IPS-18c (cell line): ENCODE measurements around the gene WIPF2.
A peak's percentile ranks its signal among the peaks of the same experiment; 100 is the strongest.
"Not testable (repeated sequence)": the region's sequence is repeated elsewhere in the genome, so short reads cannot be mapped to it uniquely, and the experiment has no call there.

Experiments
- H3K4me3 ChIP-seq: 2 replicates; pipeline ENCODE4 v1.7.0; 2013; ENCODE audit warnings: low read depth, mild to moderate bottlenecking, low read length, moderate library complexity; ENCODE audit not compliant: insufficient read depth
- H3K9me3 ChIP-seq: one replicate; pipeline ENCODE4 v1.6.1; 2013; ENCODE audit warnings: mild to moderate bottlenecking, low read length, moderate library complexity; ENCODE audit not compliant: control insufficient read depth, insufficient read depth

WIPF2 gene

GRCh38 chr17:40187238-40187637 is 31.9 kb upstream of the WIPF2 start:
- no peaks in the 10 kb centered on the region for H3K9me3 ChIP-seq
- no peak overlapping the region for H3K4me3 ChIP-seq

GRCh38 chr17:40188694-40189093 is 30.4 kb upstream of the WIPF2 start:
- H3K4me3 ChIP-seq, result no peak overlapping the region
- no peaks in the 10 kb centered on the region for H3K9me3 ChIP-seq

DNA sequence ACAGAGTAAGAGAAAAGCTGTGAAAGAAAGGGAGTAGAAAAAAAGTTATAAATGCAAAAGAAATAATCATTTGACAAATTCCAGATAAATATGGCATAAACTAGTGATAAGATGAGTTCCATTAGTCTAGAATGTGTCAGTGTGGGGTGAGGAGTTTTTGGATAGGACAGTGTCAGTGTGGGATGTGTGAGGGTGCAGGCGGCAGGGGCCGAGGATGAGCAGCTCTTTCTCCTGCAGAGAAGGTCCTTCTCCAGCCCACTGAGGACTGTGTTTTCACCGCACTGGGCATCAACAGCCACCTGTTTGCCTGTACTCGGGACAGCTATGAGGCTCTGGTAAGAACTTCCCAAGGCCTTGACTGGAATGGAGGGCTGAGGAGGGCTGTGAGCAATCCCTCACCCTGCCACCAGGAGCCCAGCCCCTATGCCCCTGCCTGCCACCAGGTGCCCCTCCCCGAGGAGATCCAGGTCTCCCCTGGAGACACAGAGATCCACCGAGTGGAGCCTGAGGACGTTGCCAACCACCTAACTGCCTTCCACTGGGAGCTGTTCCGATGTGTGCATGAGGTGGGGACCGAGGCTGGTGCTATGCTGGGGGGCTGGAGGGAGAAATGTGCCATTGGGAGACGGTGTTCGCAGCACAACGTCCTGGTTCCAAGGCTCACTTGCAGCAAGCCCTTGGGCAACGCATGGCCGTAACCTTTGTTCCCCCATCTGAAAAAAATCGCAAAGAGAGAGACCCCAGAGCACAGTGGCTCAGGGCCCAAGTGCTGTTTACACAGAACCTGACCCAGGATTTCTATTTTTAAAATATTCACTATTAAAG is 28.7 kb upstream of the WIPF2 start:
- Histone ChIP-seq H3K9me3 (no peaks in the 10 kb centered on the region), H3K4me3 (peak overlapping the region; percentile 61; the same call in 1 of the 2 replicates)

GRCh38 chr17:40191237-40192208 is 27.6 kb upstream of the WIPF2 start:
- Histone ChIP-seq H3K4me3 (peak overlapping the region; percentile 61), H3K9me3 (no peaks in the 10 kb centered on the region)

DNA sequence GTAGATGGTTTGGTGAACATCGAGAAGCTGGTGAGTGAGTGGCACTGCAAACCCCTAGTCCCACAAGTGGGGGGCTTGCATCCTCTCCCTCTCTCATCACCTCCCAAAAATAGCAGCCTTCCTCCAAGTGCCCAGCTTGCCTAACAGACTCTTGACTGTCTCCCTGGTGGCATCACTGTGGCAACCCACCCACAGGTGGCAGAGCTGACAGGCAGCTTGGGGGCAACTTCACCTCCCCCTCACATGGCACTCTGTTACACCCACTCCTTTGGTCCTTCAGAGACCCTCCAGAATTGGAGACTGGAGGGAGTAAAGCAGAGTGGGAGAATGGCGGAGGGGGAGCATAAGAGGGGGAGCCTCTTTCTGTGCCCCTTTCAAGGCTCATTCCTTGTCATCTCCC is 26.1 kb upstream of the WIPF2 start:
- H3K9me3 ChIP-seq, result no peaks in the 10 kb centered on the region

GRCh38 chr17:40194821-40195220 is 24.3 kb upstream of the WIPF2 start:
- H3K9me3 ChIP-seq, result no peaks in the 10 kb centered on the region

More for the DNA sequence above, 26.1 kb upstream of the WIPF2 start:
- no peak overlapping the region for H3K4me3 ChIP-seq

DNA sequence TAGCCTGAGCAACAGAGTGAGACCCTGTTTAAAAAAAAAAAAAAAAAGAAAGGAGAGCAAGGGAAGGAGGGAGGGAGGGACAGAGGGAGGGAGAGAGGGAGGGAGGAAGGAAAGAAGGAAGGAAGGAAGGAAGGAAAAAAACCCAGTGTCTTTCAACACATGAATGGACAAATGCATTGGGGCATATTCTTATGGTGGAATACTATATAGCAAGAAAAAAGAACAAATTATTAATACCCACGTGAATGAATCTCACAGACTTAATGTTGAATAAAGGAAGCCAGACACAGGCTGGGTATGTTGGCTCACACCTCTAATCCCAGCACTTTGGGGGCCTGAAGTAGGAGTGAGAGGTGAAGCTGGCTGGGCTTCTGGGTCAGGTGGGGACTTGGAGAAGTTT is 21.6 kb upstream of the WIPF2 start:
- Histone ChIP-seq H3K9me3 (no peaks in the 10 kb centered on the region), H3K4me3 (no peak overlapping the region)

More at GRCh38 chr17:40194821-40195220, 24.3 kb upstream of the WIPF2 start:
- H3K4me3 ChIP-seq, result no peak overlapping the region

- not testable (repeated sequence) for H3K4me3 ChIP-seq, H3K9me3 ChIP-seq
Measured at GRCh38 chr17:40197965-40198456, 21.1 kb upstream of the WIPF2 start.

DNA sequence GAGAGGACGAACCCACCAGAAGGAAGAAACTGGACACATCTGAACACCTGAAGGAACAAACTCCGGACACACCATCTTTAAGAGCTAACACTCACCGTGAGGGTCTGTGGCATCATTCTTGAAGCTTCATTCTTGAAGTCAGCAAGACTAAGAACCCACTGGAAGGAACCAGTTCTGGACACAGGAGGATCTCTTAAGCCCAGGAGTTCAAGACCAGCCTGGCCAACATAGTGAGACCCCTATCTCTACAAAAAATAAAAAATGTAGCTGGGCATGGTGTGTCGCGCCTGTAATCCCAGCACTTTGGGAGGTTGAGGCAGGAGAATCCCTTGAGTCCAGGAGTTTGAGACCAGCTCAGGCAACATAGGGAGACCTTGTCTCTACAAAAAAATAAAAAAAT is 20.5 kb upstream of the WIPF2 start:
- Histone ChIP-seq H3K4me3 (no peak overlapping the region), H3K9me3 (no peaks in the 10 kb centered on the region)

DNA sequence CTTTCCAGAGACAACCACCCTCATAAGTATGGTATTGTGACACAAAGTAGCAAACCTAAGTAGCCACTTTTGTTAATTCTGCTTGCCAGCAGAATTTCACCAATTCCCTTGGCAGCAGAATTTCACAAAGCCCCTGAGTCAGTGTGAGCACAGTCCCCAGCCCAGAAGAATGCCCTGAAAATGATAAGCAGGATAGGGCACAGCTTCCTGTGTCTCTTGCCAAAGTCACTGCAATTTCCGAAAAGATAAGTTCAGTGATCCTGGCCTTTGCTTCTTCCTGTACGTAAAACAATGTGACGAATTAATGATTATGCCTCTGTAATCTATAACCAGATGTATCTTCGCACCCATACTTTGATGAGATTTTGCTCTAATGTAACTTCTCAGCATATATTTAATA is 16.0 kb upstream of the WIPF2 start:
- Histone ChIP-seq H3K4me3 (no peak overlapping the region), H3K9me3 (no peaks in the 10 kb centered on the region)

GRCh38 chr17:40206193-40206592 is 12.9 kb upstream of the WIPF2 start:
- not testable (repeated sequence) for H3K4me3 ChIP-seq, H3K9me3 ChIP-seq

GRCh38 chr17:40209404-40210093 is 9.6 kb upstream of the WIPF2 start:
- Histone ChIP-seq H3K4me3 (no peak overlapping the region), H3K9me3 (no peaks in the 10 kb centered on the region)

GRCh38 chr17:40213914-40214313 is 5.2 kb upstream of the WIPF2 start:
- H3K9me3 ChIP-seq, H3K4me3 ChIP-seq: not testable (repeated sequence)

DNA sequence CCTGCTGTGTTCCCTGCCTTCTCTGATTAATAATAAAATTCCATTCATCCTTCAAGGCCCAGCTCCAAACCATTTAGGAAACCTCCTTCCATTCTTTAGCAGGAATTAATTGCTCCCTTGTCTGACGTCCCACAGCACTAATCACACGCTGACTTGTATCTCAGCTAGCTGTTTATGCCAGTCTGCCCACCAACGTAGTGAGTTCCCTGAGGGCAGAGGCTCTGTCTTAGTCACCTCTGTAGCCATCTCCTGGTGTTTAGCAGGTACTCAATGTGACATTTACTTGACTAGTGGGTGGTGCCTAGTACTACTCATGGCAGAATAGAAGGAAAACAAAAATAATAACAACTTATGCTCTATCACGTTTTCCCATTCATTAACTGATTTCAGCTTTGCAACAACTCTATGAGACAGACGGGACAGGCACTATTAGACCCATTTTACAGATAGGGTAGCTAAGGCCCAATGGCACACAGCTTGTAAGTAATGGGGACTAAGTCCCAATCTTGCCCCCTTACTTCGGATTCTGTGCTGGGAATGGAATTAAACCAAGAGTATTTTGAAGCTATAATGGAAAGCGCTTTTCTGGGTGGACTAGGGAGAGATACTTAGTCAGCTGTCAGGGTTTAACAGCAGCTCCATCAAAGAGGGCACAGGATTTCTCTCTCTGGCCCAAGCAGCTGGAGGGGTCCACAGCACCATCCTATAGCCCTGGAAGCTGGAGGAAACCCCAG is 931 bp upstream of the WIPF2 start:
- Histone ChIP-seq H3K4me3 (peak overlapping the region; percentile 53; the same call in 1 of the 2 replicates), H3K9me3 (no peaks in the 10 kb centered on the region)

- Histone ChIP-seq H3K4me3 (peak overlapping the region; percentile 56), H3K9me3 (no peaks in the 10 kb centered on the region)
Measured at GRCh38 chr17:40219594-40220338, 662 bp downstream of the WIPF2 start.
